Stimulated activated naive B cell treated with anti-CD40 and anti-IgM and Interleukin-4, amounts not matched to agents 10 μg/mL and 1 μg/mL and 100 μg/mL, for 72 hours (primary cell): Measurements from ENCODE around the gene TRIM40.
"Not testable (repeated sequence)": the region's sequence is repeated elsewhere in the genome, so short reads cannot be mapped to it uniquely, and the experiment has no call there.

ENCODE experiments used
- ATAC-seq, 2 donors: fragments of 150-1000 bp; cut with Tn5 transposase; replicated peaks; 2 replicates each; pipeline ENCODE4 v1.10.0; 2021; ENCODE audit warnings: moderate library complexity in 1 of 2
- DNase-seq: peaks from one replicate; pipeline ENCODE4 v3.0.0; 2021
- H3K27ac Mint-ChIP-seq: one replicate; pipeline ENCODE4 v1.8.0; 2022; ENCODE audit warnings: mild to moderate bottlenecking, mixed read lengths
- H3K27me3 Mint-ChIP-seq, 2 donors: one replicate each; pipeline ENCODE4 v1.8.0; 2022; ENCODE audit warnings: mixed read lengths in 2 of 2
- H3K36me3 Mint-ChIP-seq, 2 donors: one replicate each; pipeline ENCODE4 v1.8.0; 2022; ENCODE audit warnings: mixed read lengths in 2 of 2, mild to moderate bottlenecking in 1 of 2
- H3K4me1 Mint-ChIP-seq, 2 donors: one replicate each; pipeline ENCODE4 v1.8.0; 2022; ENCODE audit warnings: mixed read lengths in 2 of 2, mild to moderate bottlenecking in 1 of 2
- H3K4me3 Mint-ChIP-seq, 2 donors: one replicate each; pipeline ENCODE4 v1.8.0; 2022; ENCODE audit warnings: mild to moderate bottlenecking in 2 of 2, mixed read lengths in 2 of 2, moderate library complexity in 1 of 2
- H3K9me3 Mint-ChIP-seq, 2 donors: one replicate each; pipeline ENCODE4 v1.8.0; 2022; ENCODE audit warnings: mixed read lengths in 2 of 2, mild to moderate bottlenecking in 1 of 2

TRIM40 gene

DNA sequence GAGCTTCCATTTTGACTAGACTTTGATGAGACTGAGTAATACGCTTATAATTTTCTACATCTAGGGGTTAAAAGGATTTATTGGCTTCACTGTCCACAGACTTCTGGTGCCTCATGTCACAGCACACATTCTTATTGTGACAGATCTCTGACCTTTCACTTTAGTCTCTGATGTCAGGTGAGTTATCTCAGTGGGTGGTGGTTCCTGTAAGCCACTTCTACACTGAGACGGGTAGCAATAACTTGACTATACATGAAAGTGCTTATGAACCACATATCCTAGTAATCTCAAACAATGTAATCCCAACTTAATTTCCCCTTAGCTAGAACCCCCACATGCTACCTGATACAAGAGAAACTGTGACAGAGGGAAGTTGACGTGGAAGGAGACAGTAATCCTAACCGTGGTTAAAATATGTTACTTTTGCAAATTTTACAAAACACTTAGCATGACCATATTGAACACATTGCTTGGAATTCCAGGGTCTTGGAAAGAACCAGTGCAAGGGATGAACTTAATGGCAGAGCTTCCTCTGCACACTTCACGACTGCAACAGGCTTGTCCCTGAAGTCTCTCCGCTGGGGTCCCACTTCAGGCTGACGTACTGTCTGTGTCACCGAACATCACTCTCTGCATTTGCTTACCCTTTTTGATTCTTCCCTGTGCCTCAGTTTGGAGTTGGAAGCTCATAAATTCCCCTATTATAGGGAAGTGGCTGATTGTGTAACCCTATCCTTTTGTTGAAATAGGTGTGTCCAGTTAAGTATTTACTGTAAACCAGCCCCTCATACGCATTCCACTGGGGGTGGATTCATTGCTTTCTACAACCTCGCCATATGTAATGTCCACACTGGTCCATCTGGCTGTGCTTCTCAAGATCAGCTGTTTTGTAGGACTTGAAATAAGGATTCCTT lies 6.4 kb upstream of the TRIM40 start:
- Mint-ChIP-seq H3K27ac (no peak overlapping the region), H3K4me1 (peaks cover 8 to 17% of the 10 kb centered on the region in 2 donors), H3K27me3 (peaks cover 55 to 71% of the 10 kb centered on the region in 2 donors), H3K4me3 (no peak overlapping the region), H3K9me3 (no peaks in the 10 kb centered on the region), H3K36me3 (no peaks in the 10 kb centered on the region)
- no peak for ATAC-seq
- no peak for DNase-seq

DNA sequence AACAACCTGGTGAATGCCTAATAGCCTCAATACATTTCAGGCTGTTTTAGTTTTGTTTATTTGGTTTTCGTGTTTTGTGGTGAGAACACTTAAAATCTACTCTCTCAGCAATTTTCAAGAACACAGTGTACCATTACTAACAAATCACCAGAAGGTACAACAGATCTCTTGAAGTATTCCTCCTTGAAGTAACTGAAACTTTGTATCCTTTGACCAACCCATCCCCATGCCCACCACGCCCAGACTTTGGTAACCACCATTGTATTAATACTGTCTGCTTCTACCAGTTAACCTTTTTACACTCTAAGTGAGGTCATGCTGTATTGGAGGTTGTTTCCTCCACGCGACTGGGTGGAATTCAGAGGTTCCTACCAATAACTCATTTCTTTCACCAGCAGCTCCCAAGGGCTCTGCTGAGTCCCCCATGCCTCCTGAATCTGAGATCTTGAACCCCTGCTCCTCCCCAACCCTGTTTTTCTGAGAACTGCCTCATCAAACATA lies 5.7 kb upstream of the TRIM40 start:
- Mint-ChIP-seq H3K27ac (no peak overlapping the region), H3K27me3 (peaks cover 55 to 71% of the 10 kb centered on the region in 2 donors), H3K4me3 (no peak overlapping the region), H3K9me3 (no peaks in the 10 kb centered on the region), H3K36me3 (no peaks in the 10 kb centered on the region), H3K4me1 (peaks cover 8 to 17% of the 10 kb centered on the region in 2 donors)
- DNase-seq, result no peak
- ATAC-seq, result no peak

DNA sequence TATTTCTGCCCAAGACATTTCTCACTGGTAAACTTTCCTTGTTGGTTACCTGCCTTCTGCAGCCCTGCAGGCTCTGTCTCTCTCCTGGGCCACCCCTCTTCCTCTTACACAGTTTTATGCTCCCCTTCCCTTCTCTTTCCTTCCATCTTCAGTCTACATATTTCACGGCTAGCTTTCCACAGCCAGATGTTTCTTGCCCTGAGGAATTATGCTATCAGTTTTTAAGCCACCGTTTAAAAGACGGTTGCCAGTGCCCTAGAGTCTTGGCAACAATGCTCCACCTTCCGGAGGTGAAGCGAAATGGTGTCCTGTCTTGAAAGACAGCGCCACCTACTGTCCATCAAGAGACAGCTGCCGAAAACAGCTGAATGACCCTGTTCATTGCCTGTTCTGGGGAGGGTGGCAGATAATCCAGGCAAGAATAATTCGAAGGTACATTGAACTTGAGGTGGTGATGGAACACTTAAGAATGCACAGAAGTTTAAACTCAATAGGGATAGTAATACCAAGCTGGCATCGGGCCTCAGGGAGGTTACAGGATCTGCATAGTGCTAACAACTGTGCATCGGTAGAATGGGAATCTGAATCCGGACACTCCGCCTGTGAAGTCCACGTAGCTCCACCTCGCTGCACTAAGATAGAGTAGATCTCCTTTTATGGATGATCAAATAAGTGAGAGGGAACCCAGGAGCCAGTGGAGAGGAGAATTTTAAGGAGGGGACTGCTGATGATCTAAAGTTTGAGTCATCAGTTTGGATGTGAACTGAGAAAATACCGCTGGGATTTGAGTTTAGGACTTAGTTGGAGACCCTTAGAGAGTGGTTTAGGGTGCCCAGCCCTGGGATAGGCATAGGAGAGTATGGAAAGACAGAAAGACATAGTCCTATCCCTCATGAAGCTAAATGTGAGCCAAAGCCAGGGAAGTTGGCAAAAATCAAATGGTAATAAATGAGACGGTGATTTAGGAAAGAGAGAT lies 4.8 kb upstream of the TRIM40 start:
- peak; percentile 92 to 94 for ATAC-seq
- H3K27me3 Mint-ChIP-seq, result peaks cover 60 to 70% of the 10 kb centered on the region in 2 donors
- H3K36me3 Mint-ChIP-seq, result no peaks in the 10 kb centered on the region
- H3K9me3 Mint-ChIP-seq, result no peaks in the 10 kb centered on the region
- H3K27ac Mint-ChIP-seq, result no peak overlapping the region
- peaks cover 8 to 17% of the 10 kb centered on the region in 2 donors for H3K4me1 Mint-ChIP-seq
- no peak overlapping the region for H3K4me3 Mint-ChIP-seq
- DNase-seq, result peak; percentile 53

DNA sequence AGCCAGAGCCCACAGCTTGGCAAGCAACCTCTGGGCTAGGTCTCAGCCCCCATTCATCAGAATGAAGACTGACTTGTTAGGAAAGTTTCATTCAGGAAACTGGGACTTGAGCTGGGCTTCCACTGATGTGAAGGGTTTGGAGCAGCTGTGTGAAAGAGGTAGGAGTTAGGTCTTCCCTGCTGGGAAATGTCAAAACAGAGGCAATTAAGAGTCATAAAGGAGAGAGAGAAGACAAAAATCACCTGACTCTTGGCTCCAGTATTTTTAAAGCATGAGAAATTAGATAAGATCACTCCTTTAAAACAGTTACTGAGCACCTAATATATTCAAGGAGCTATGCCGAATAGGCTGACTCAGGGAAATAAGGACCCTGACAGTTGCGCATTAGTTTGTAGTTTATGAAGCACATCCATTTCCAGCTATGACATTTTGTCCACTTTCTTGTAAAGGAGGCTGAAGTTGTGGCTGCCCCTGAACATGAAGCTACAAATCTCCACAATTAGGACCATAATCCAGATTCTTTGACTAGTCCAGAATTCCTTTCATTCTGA lies 3.9 kb upstream of the TRIM40 start:
- peaks cover 8 to 16% of the 10 kb centered on the region in 2 donors for H3K4me1 Mint-ChIP-seq
- H3K27ac Mint-ChIP-seq, result no peak overlapping the region
- peaks cover 56 to 68% of the 10 kb centered on the region in 2 donors for H3K27me3 Mint-ChIP-seq
- ATAC-seq (no peak), DNase-seq (no peak)
- no peaks in the 10 kb centered on the region for H3K9me3 Mint-ChIP-seq
- no peak overlapping the region for H3K4me3 Mint-ChIP-seq
- no peaks in the 10 kb centered on the region for H3K36me3 Mint-ChIP-seq

DNA sequence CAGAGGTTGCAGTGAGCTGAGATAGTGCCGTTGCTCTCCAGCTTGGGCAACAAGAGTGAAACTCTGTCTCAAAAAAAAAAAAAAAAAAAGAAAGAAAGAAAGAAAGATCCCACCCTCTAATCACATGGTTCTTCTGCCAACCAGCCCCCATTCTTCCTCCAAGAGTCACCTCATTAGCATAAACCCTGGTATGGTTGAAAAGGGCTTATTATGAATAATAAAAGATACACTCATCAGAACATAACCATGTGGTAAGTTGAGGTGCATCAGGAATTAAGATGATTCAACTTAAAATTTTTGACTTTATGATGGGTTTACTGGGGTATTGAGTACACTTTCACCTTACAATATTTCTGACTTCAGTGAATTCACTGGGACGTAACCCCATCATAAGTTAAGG lies 793 bp upstream of the TRIM40 start:
- no peak for ATAC-seq
- DNase-seq, result no peak
- Mint-ChIP-seq H3K36me3 (no peaks in the 10 kb centered on the region), H3K4me1 (peaks cover 5 to 6% of the 10 kb centered on the region in 2 donors), H3K4me3 (no peak overlapping the region), H3K27ac (no peak overlapping the region), H3K9me3 (no peaks in the 10 kb centered on the region), H3K27me3 (peaks cover 45 to 59% of the 10 kb centered on the region in 2 donors)

DNA sequence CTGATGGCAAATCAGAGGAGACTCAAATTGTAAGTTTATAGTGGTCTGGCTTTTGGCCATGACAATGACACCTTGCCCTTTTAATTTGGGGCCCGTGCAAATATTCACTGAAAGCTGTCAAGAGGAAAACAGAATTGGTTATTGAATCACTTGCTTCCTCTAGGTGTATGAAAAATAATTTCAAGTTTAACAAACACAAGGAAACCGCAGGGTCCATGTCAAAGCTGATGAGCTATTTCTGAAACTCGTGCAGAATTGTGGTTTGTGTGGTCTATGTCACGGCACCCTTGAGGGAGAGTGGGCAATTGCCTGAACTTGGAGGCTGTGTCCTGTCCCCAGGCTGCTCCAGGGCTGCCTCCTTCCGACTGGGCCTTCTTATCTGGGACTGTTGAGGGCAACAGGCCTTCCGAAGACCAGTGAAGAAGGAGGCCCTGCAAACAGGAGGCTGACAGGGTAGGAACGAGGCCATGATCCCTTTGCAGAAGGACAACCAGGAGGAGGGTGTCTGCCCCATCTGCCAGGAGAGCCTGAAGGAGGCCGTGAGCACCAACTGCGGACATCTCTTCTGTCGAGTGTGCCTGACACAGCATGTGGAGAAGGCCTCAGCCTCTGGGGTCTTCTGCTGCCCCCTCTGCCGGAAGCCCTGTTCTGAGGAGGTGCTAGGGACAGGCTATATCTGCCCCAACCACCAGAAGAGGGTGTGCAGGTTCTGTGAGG lies 788 bp downstream of the TRIM40 start:
- ATAC-seq, result peak; percentile 23 to 38
- Mint-ChIP-seq H3K4me3 (no peak overlapping the region), H3K4me1 (no peaks in the 10 kb centered on the region), H3K27ac (no peak overlapping the region), H3K36me3 (no peaks in the 10 kb centered on the region), H3K27me3 (peaks cover 42 to 62% of the 10 kb centered on the region in 2 donors), H3K9me3 (no peaks in the 10 kb centered on the region)
- no peak for DNase-seq

DNA sequence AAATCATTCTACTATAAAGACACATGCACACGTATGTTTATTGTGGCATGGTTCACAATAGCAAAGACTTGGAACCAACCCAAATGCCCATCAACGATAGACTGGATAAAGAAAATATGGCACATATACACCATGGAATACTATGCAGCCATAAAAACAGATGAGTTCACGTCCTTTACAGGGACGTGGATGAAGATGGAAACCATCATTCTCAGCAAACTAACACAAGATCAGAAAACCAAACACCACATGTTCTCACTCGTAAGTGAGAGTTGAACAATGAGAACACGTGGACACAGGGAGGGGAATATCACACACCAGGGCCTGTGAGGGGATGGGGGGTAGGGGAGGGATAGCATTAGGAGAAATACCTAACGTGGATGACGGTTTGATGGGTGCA lies 4.3 kb downstream of the TRIM40 start:
- not testable (repeated sequence) for H3K27ac Mint-ChIP-seq, H3K4me1 Mint-ChIP-seq, DNase-seq, H3K9me3 Mint-ChIP-seq, H3K4me3 Mint-ChIP-seq, H3K36me3 Mint-ChIP-seq, ATAC-seq
- H3K27me3 Mint-ChIP-seq, result peaks cover 45 to 60% of the 10 kb centered on the region in 2 donors

DNA sequence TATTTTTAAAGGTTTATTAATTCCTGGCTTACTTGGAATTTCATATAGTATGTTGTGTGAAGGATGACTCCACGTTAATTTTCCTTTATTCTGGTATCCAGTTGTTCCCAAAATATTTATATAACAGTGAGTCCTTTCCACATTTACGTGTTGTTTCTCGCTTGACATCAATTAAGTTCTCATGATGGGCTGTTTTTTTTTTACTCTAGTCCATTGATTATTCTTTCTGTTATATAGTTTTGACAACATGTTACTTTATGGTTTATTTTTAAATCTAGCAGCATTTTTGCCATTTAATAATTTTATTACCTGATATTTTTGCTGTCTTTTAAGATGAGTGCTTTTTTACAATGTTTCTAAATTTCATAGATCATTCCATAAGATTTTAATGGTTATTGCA lies 6.7 kb downstream of the TRIM40 start:
- Mint-ChIP-seq H3K4me1 (no peaks in the 10 kb centered on the region), H3K9me3 (no peaks in the 10 kb centered on the region), H3K27ac (no peak overlapping the region), H3K36me3 (no peaks in the 10 kb centered on the region), H3K27me3 (peaks cover 40 to 66% of the 10 kb centered on the region in 2 donors), H3K4me3 (no peak overlapping the region)
- ATAC-seq (no peak), DNase-seq (no peak)

DNA sequence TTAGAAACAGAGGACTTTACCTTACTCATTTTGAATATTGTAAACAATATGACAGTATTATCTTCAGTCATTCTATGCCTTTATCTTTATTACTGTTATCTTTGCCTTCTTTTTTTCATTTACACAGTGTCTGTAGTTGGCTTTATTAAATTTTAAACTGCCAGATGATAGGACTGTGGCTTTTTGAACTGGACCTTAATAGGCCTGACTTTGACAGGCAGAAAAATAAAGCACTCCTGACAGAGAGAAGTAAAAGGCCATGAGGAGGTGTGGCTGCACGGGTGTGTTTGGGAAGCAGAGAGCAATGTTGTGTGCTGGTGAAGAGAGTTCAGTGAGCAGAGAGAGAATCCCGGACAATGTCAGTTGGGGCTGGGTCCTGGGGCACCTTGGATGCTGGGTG lies 7.8 kb downstream of the TRIM40 start:
- ATAC-seq, result no peak
- Mint-ChIP-seq H3K9me3 (no peaks in the 10 kb centered on the region), H3K27ac (no peak overlapping the region)

DNA sequence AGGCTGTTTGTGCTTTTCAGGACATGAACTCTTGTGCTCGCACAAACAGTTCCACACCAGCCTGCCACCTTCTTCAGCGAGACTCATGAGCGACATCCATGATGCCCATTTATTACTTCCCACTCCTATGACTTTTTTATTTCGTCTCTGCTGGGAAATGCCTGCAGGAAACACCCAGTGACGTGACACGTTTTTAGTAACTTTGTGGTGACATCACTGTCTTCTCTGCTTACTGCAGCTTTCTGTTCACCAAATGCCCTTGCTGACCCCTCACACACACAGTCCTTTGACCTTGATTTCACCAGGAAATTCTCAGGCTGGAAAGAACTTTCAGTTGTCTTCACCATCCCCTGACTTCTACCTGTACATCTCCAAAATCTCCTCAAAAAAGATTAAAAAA lies 8.9 kb downstream of the TRIM40 start:
- no peaks in the 10 kb centered on the region for H3K9me3 Mint-ChIP-seq
- peaks cover 41 to 58% of the 10 kb centered on the region in 2 donors for H3K27me3 Mint-ChIP-seq
- no peaks in the 10 kb centered on the region for H3K36me3 Mint-ChIP-seq
- H3K4me3 Mint-ChIP-seq, result no peak overlapping the region
- H3K27ac Mint-ChIP-seq, result no peak overlapping the region
- H3K4me1 Mint-ChIP-seq, result no peaks in the 10 kb centered on the region
- ATAC-seq, result no peak
- DNase-seq, result no peak

More for the DNA sequence above, 7.8 kb downstream of the TRIM40 start:
- Mint-ChIP-seq H3K27me3 (peaks cover 42 to 60% of the 10 kb centered on the region in 2 donors), H3K4me1 (no peaks in the 10 kb centered on the region), H3K36me3 (no peaks in the 10 kb centered on the region), H3K4me3 (no peak overlapping the region)
- no peak for DNase-seq

DNA sequence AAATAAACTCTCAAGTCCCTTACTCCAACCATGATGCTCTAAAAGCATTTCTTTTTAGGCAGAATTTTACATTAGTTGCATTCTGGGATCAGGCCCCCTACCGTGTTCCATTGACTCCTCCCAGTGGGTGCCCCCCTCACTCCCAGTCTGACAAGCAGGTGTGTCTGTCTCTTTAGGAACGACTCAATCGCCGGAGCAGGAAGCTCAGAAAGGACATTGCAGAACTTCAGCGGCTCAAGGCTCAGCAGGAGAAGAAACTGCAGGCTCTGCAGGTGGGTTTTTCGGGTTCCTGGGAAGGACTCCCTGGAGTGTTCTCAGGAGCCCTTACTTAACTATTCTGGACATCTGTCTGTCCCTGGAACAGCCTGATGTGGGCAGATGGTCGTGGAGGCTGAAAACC lies 9.9 kb downstream of the TRIM40 start:
- ATAC-seq (no peak), DNase-seq (no peak)
- no peak overlapping the region for H3K27ac Mint-ChIP-seq
- H3K27me3 Mint-ChIP-seq, result peaks cover 43 to 58% of the 10 kb centered on the region in 2 donors
- H3K36me3 Mint-ChIP-seq, result no peaks in the 10 kb centered on the region
- no peak overlapping the region for H3K4me3 Mint-ChIP-seq
- no peaks in the 10 kb centered on the region for H3K9me3 Mint-ChIP-seq
- H3K4me1 Mint-ChIP-seq, result peaks cover 0 to 4% of the 10 kb centered on the region in 2 donors

DNA sequence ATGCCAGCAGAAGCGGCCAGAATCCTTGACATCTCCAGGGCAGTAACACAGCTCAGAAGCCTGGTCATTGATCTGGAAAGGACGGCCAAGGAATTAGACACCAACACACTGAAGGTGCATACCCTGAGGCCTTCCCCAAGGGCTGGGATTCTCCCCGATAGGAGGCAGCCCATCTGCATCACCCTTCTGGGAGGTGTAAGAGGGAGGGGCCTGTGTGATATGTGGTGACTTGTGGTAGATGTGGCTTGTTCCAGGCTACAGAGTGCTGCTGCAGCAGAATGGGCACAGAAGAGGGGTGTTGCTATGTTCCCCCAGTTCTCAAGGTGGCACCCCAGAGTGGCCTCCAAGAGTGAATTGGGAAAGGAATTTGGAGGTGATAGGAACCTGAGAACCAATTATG lies 11.2 kb downstream of the TRIM40 start:
- peaks cover 32 to 50% of the 10 kb centered on the region in 2 donors for H3K27me3 Mint-ChIP-seq

DNA sequence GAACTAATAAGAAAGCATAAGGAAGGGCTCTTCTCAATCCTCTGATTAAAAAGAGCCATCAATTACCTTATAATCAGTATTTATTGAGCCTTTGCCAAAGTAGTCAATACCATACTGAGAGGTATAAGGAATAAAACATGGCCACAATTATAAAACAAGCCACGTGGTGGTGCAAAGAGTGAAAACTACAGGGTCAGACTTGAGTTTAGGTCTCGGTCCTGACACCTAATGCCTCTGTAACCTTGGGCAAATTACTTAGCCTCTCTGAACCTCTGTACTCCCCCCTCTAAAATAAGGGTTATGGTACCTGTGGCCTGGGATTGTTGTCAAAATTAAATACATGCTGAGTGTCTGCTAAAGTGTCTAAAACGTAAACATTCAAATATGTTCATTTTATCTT lies 13.3 kb downstream of the TRIM40 start:
- no peaks in the 10 kb centered on the region for H3K36me3 Mint-ChIP-seq
- peaks cover 0 to 5% of the 10 kb centered on the region in 2 donors for H3K4me1 Mint-ChIP-seq
- H3K27me3 Mint-ChIP-seq, result peaks cover 41 to 58% of the 10 kb centered on the region in 2 donors
- H3K9me3 Mint-ChIP-seq, result no peaks in the 10 kb centered on the region
- no peak overlapping the region for H3K4me3 Mint-ChIP-seq
- no peak overlapping the region for H3K27ac Mint-ChIP-seq
- no peak for DNase-seq
- no peak for ATAC-seq

More for the DNA sequence above, 11.2 kb downstream of the TRIM40 start:
- no peak for ATAC-seq
- Mint-ChIP-seq H3K9me3 (no peaks in the 10 kb centered on the region), H3K4me1 (peaks cover 0 to 4% of the 10 kb centered on the region in 2 donors), H3K4me3 (no peak overlapping the region), H3K27ac (no peak overlapping the region), H3K36me3 (no peaks in the 10 kb centered on the region)
- no peak for DNase-seq
